Erythroblast (primary cell): Measurements from ENCODE around the gene ADSS2.

ENCODE experiments used
- GATA1 ChIP-seq: IDR thresholded peaks from 2 replicates; pipeline ENCODE4 v1.6.1; 2011; ENCODE audit warnings: low read depth, mild to moderate bottlenecking, control low read depth, low read length, moderate library complexity
- POLR2A ChIP-seq: IDR thresholded peaks from 2 replicates; pipeline ENCODE4 v1.6.1; 2011; ENCODE audit warnings: mild to moderate bottlenecking, low read length

GRCh38 chr1:244496186-244496585 lies 44.5 kb upstream of the ADSS2 start:
- TF ChIP-seq POLR2A: no peak
- no peak for TF ChIP-seq GATA1
